Muscle of back (tissue), 13 donors: Measurements from ENCODE around the gene NBPF20. TPM values are rescaled to one million over a fixed set of nuclear protein-coding genes. Genes with fewer than 3 reads are reported as not detected.
"Not testable (repeated sequence)": the region's sequence is repeated elsewhere in the genome, so short reads cannot be mapped to it uniquely, and the experiment has no call there.

Experiments
- DNase-seq, 3 donors: peaks; one replicate each; pipeline versions ENCODE4 v3.0.0 to v3.0.0-alpha.2; 2013
- long read RNA-seq, 9 donors: transcript quantifications; one replicate each; lab custom pipeline, GENCODE V29; 2026
- polyA plus RNA-seq, 10 donors: library from polyadenylated mRNA; unstranded; fragments of 120-200 nt; gene quantifications; one replicate each; pipeline ENCODE4 v1.2.1, GENCODE V29; 2013; ENCODE audit not compliant: insufficient read length in 10 of 10

Gene NBPF20, protein sequence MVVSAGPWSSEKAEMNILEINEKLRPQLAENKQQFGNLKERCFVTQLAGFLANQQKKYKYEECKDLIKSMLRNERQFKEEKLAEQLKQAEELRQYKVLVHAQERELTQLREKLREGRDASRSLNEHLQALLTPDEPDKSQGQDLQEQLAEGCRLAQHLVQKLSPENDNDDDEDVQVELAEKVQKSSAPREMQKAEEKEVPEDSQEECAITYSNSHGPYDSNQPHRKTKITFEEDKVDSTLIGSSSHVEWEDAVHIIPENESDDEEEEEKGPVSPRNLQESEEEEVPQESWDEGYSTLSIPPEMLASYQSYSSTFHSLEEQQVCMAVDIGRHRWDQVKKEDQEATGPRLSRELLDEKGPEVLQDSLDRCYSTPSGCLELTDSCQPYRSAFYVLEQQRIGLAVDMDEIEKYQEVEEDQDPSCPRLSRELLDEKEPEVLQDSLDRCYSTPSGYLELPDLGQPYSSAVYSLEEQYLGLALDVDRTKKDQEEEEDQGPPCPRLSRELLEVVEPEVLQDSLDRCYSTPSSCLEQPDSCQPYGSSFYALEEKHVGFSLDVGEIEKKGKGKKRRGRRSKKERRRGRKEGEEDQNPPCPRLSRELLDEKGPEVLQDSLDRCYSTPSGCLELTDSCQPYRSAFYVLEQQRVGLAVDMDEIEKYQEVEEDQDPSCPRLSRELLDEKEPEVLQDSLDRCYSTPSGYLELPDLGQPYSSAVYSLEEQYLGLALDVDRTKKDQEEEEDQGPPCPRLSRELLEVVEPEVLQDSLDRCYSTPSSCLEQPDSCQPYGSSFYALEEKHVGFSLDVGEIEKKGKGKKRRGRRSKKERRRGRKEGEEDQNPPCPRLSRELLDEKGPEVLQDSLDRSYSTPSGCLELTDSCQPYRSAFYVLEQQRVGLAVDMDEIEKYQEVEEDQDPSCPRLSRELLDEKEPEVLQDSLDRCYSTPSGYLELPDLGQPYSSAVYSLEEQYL (N-terminal part only)
- 1 to 10 TPM; 2.4 to 5.9 (median 3.3) TPM for polyA plus RNA-seq
- long read RNA-seq, donor 1, result 0 reads
- long read RNA-seq, donor 2, result 0 reads
- long read RNA-seq, donor 3, result 0 reads
- long read RNA-seq, donor 4, result 0 reads
- long read RNA-seq, donor 5, result 0 reads
- long read RNA-seq, donor 6, result 0 reads
- long read RNA-seq, donor 7, result 0 reads
- long read RNA-seq, donor 8, result 0 reads
- long read RNA-seq, donor 9, result 0 reads

- peak; percentile 67 to 90 (median 78) for DNase-seq
Measured at GRCh38 chr1:145425436-145426029, at the start of gene NBPF20. NBPF20 (minus strand) TSS chr1:145425603; CDS start chr1:145405272, 20,331 bp downstream.

GRCh38 chr1:145474837-145475368 lies 49.5 kb upstream of the NBPF20 start:
- not testable (repeated sequence) for DNase-seq

DNA sequence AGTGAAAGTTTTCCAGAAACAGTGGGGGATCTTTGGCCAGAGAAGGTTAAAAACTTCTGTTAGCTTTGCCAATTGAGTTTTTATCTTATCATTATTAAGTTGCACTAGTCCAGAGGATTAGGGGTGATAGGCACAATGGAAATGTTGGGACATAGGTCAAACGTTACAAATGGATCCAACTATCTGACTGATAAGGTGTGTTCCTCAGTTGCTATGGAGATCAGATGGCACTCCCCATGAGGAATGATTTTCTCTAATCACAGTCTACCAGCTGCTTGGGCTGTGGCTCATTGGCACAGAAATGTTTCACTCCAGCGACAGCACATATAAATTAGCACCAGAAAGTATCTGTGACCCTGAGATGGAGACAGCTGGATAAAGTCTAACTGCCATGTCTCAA lies 47.3 kb upstream of the NBPF20 start:
- DNase-seq, result not testable (repeated sequence)

GRCh38 chr1:145471365-145471764 lies 46.0 kb upstream of the NBPF20 start:
- not testable (repeated sequence) for DNase-seq

DNA sequence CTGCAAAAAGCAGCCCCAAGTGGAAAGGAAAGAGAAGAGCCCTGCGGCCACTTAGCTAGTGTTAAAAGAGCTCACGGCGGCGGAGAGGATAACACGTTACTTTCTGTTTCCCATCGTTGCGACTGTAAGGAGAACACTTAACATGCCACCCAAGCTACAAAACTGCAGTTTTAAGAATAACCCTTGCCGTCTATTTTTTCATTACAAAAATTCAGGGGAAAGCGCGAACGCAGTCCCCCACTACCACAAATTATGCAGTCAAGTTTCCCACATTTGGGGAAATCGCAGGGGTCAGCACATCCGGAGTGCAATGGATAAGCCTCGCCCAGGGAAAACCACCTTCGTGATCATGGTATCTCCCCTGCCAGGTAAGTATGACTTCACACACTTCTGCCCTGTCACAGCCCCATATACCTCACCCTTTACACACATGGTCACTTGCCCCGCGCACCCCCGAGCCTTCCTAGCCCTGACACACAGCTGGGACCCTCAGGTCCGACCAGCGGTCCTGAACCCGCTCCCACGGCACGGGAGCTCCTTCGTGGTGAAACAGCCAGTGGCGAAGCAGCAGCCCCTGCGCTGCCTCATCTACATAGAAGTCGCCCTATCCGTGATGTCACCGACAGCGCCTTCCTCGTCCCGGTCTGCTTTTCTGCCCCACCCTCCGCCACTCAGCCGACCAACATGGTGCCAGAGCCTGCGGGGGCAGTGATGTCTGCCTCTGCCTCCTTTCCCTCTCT lies 40.2 kb upstream of the NBPF20 start:
- DNase-seq, result peak; percentile 52 to 93 (median 53)

- DNase-seq, result not testable (repeated sequence)
Measured at GRCh38 chr1:145464708-145465336, 39.4 kb upstream of the NBPF20 start.

GRCh38 chr1:145464017-145464416 lies 38.6 kb upstream of the NBPF20 start:
- not testable (repeated sequence) for DNase-seq

GRCh38 chr1:145460684-145461083 lies 35.3 kb upstream of the NBPF20 start:
- not testable (repeated sequence) for DNase-seq

GRCh38 chr1:145460048-145460447 lies 34.6 kb upstream of the NBPF20 start:
- not testable (repeated sequence) for DNase-seq

DNA sequence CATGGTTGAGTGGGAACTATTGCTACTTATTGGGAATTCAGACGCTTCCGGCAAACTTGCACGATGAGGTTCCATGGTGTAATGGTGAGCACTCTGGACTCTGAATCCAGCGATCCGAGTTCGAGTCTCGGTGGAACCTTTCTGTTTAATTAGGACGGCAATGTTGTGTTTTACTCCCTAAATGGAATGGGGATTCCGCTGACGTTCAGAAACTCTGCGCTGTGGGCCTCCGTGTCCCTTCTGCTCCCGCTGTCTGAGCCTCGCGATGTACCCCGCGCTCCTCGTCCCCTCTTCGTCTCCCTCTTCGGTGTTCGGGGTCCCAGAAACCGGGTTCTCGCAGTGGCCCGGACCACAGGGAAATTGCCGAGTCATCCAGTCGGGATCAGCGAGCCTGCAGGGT lies 34.2 kb upstream of the NBPF20 start:
- not testable (repeated sequence) for DNase-seq

- DNase-seq, result not testable (repeated sequence)
Measured at GRCh38 chr1:145459063-145459462, 33.7 kb upstream of the NBPF20 start.

- not testable (repeated sequence) for DNase-seq
Measured at GRCh38 chr1:145454824-145455177, 29.4 kb upstream of the NBPF20 start.

DNA sequence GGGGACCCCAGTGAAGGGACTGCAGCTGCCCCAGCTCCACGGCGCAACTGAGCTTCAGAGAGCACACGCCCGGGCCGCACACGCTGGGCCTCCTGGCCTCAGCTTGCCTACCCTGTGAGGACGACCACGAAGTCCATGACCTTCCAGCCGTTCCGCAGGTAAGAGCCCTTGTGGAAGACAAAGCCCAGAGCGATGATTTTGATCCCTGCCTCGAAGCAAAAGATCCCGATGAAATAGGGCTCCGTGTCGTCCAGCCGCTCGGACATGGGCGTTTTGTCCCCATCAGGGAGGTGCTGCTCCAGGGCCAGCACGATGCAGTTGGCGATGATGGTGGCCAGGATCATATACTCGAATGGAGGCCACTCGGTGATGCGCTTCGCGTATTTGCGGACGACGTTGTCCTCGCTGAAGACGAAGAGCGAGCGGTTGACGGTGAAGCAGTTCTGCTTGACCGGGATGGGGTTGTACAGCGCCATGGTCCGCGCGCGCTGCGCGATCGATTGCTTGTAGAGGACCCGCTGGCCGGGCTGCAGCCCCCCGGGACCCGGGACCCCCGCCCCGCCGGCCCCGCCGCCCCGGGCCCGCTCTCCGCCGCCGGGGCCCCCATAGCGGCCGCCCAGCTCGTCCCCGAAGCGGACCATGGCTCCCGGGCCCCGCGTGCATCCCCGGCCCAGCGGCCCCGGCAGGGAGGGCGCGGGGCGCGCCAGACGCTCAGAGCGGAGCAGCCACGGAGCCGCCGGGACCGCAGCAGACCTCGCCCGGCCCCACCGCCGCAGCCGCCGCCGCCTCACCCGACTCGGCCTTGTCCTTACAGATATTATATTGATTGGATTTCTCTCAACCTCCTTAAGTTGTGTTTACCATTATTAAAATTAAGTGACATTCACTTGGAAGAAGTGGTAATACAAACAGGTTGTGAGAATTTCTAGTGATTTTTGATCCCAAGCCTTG lies 28.7 kb upstream of the NBPF20 start:
- DNase-seq, result not testable (repeated sequence)

DNA sequence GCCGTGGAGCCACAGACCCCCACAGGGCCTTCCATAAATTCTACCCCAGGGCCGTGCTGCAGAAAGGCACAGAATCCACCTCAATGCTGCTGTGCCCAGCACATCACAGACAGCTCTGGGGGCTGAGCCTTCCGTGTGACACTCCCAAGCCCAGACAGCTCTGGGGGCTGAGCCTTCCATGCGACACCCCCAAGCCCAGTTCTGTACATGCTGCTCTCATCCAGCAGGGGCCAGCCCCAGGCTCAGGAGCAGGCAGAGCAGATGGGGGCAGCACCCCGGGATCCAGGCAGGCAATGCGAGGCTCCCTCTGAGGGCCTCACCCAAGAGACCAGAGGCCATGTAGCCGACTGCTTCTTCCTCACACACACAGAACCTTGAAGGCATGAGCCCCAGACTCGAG lies 27.1 kb upstream of the NBPF20 start:
- DNase-seq, result not testable (repeated sequence)

- DNase-seq, result not testable (repeated sequence)
Measured at GRCh38 chr1:145451914-145452313, 26.5 kb upstream of the NBPF20 start.

DNA sequence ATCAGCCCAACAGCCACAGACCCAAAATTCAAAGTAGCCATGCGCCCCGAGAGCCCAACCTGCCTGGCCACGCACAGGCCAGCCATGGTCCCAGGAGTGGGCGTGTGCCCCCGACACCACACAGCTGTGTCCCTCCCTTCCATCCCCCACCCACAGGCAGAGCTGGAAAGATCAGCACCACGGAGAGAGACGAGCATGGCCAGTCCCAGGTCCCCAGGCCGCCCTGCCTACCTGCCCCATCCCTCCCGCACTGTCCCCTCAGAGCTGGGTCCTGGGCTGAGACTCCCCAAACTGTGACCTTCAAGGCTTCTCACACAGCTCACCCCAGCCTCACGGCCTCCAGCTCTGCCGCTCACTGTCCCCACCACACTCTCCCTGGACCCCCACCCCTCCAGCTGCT lies 19.8 kb upstream of the NBPF20 start:
- DNase-seq, result not testable (repeated sequence)

GRCh38 chr1:145442340-145442739 lies 16.9 kb upstream of the NBPF20 start:
- DNase-seq, result not testable (repeated sequence)

DNA sequence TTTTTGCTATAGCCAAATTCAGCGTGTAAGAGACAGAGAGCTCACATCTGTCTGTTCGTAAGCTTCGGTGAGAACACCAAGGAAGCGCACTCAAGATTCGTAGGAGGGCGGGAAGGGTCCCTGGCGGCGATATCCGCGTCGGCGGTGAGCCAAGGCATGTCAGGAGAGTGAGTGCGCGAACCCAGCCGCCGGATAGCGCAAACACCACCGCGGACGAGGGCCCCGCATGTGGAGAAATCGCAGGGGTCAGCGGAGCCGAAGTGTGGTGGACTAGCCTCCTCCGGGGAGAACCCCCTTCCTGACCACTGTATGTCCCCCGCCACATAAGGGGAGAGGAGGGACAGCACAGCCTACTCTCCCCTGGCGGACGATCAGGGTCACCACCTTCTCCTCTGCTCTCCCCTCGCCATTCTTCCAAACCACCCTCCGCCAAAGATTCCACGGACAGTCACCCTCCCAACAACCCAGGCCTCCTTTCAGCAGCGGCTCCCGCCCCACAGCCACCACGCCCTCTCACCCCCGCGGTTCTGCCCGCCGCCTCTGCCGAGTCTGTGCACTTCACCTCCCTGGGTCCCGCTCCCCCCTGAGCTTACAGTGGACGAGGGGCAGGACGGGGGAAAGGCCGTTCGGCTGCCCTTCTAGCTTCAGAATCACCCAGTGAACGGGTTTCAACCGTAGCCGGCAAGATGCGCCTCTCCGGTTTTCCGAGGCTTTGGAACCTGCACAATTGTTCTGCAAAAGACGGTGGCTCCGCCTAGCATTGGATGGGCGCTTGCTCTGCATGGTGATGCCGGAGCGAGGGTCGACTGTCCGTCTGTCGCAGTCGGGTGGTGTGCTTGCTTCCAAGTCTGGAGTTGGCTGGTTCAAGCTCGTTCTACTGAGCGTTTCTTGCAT lies 6.2 kb upstream of the NBPF20 start:
- DNase-seq, result not testable (repeated sequence)
